ENCODE measurements around the gene RAPGEF2.

DNA sequence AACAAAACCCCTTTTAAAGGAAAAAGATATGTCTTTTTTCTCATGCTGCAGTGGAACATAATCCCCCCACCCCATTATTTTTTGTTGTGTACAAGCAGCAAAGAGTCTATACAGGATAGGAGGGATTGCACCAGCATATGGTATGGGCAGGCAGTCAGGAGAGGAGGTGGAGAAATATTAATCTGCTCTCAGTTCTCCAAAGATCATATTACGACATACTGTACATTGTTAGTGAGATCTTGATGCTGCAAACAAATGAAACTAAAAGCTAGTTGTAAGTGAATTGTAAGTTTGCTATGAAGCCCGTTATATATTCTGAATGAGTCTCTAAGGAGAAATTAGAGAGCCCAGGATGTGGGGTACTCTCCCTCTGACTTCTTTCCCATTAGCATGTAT lies 75.3 kb downstream of the RAPGEF2 start:
- TF ChIP-seq, protein P1, sequence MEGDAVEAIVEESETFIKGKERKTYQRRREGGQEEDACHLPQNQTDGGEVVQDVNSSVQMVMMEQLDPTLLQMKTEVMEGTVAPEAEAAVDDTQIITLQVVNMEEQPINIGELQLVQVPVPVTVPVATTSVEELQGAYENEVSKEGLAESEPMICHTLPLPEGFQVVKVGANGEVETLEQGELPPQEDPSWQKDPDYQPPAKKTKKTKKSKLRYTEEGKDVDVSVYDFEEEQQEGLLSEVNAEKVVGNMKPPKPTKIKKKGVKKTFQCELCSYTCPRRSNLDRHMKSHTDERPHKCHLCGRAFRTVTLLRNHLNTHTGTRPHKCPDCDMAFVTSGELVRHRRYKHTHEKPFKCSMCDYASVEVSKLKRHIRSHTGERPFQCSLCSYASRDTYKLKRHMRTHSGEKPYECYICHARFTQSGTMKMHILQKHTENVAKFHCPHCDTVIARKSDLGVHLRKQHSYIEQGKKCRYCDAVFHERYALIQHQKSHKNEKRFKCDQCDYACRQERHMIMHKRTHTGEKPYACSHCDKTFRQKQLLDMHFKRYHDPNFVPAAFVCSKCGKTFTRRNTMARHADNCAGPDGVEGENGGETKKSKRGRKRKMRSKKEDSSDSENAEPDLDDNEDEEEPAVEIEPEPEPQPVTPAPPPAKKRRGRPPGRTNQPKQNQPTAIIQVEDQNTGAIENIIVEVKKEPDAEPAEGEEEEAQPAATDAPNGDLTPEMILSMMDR (IDR thresholded peaks at IDR 0.05) = no peak
- no peak for TF ChIP-seq POLR2A (IDR thresholded peaks at IDR 0.05)
